ENCODE data around the gene NRCAM. TPM values are rescaled to one million over a fixed set of nuclear protein-coding genes. Genes with fewer than 3 reads are reported as not detected.

NRCAM gene
- total RNA-seq, 1 experiment from 2014 or later: 2.7 TPM

- ChIA-PET CTCF (no interaction called here), POLR2A (no interaction called here)
- peaks cover 23% of the 10 kb centered on the region for H3K4me1 Mint-ChIP-seq
- peaks cover 14% of the 10 kb centered on the region for H3K36me3 Mint-ChIP-seq
- no peak overlapping the region for H3K4me3 Mint-ChIP-seq
- H3K27ac Mint-ChIP-seq: no peak overlapping the region
- no peak for ATAC-seq
- DNase-seq (ENCODE audit: low spot score): no peak
- H3K27me3 Mint-ChIP-seq (ENCODE audit: low read depth): no peaks in the 10 kb centered on the region
- H3K9me3 Mint-ChIP-seq: peaks cover 22% of the 10 kb centered on the region
- TF ChIP-seq ZNF671 (CRISPR knock-in tag; IDR thresholded peaks at IDR 0.05) (no peak), NFYB (CRISPR knock-in tag; conservative IDR thresholded peaks at IDR 0.05; ENCODE audit: low read depth) (no peak), SOX15 (CRISPR knock-in tag; IDR thresholded peaks at IDR 0.05) (no peak), SMAD3 (CRISPR knock-in tag; IDR thresholded peaks at IDR 0.05; ENCODE audit: borderline replicate concordance) (no peak), FOXJ3 (CRISPR knock-in tag; IDR thresholded peaks at IDR 0.05; ENCODE audit: borderline replicate concordance) (no peak), FOXP4 (CRISPR knock-in tag; IDR thresholded peaks at IDR 0.05) (no peak), RELA (CRISPR knock-in tag; IDR thresholded peaks at IDR 0.05; ENCODE audit: borderline replicate concordance) (no peak), ZNF423 (CRISPR knock-in tag; IDR thresholded peaks at IDR 0.05) (no peak), OVOL2 (CRISPR knock-in tag; IDR thresholded peaks at IDR 0.05; ENCODE audit: borderline replicate concordance) (no peak), AFF4 (CRISPR knock-in tag; IDR thresholded peaks at IDR 0.05; ENCODE audit: borderline replicate concordance) (no peak), NR2C2 (CRISPR knock-in tag; IDR thresholded peaks at IDR 0.05) (no peak)
These were observed 266.4 kb downstream of the NRCAM start for GRCh38 chr7:108189733-108190388.

- Mint-ChIP-seq H3K36me3 (peaks cover 14% of the 10 kb centered on the region), H3K27me3 (ENCODE audit: low read depth) (no peaks in the 10 kb centered on the region), H3K9me3 (peaks cover 22% of the 10 kb centered on the region), H3K4me3 (no peak overlapping the region), H3K27ac (no peak overlapping the region), H3K4me1 (peaks cover 12% of the 10 kb centered on the region)
- ChIA-PET CTCF (no interaction called here), POLR2A (no interaction called here)
- ATAC-seq (no peak), DNase-seq (ENCODE audit: low spot score) (no peak)
- no peak for TF ChIP-seq FOXP1 (CRISPR knock-in tag; IDR thresholded peaks at IDR 0.05; ENCODE audit: borderline replicate concordance)
- TF ChIP-seq AR (CRISPR knock-in tag; IDR thresholded peaks at IDR 0.05): no peak
- no peak for TF ChIP-seq NFATC4 (CRISPR knock-in tag; IDR thresholded peaks at IDR 0.05)
- no peak for TF ChIP-seq ZNF416 (CRISPR knock-in tag; IDR thresholded peaks at IDR 0.05)
- no peak for TF ChIP-seq ZBTB43 (CRISPR knock-in tag; IDR thresholded peaks at IDR 0.05)
- no peak for TF ChIP-seq TEAD1 (CRISPR knock-in tag; IDR thresholded peaks at IDR 0.05)
- no peak for TF ChIP-seq EMX1 (CRISPR knock-in tag; IDR thresholded peaks at IDR 0.05)
- TF ChIP-seq MYBL2 (CRISPR knock-in tag; IDR thresholded peaks at IDR 0.05): no peak
- no peak for TF ChIP-seq ETV6 (CRISPR knock-in tag; IDR thresholded peaks at IDR 0.05)
These were observed 267.5 kb downstream of the NRCAM start for GRCh38 chr7:108188724-108189123.
